Caco-2 (cell line): ENCODE measurements around the gene KRT15. TPM values are rescaled to one million over a fixed set of nuclear protein-coding genes. Genes with fewer than 3 reads are reported as not detected.
A peak's percentile ranks its signal among the peaks of the same experiment; 100 is the strongest.

ENCODE experiments used
- BruUV-seq: library from RNA; stranded (reverse); fragments of 400-500 nt; replicated peaks from 2 replicates; lab custom pipeline; 2021; lab: Mats Ljungman, UMichigan
- CTCF ChIA-PET: fragments of 300-600 bp; sonication (Branson Sonifier 250); formaldehyde crosslinking; loops from one replicate; lab custom pipeline; 2022; ENCODE audit warnings: antibody characterized with exemption; lab: Charles Lee
- POLR2A ChIA-PET: fragments of 300-600 bp; sonication (Branson Sonifier 250); formaldehyde crosslinking; loops from one replicate; lab custom pipeline; 2022; ENCODE audit warnings: antibody characterized with exemption; lab: Charles Lee
- DNase-seq, 2 experiments: peaks; one replicate each; pipeline versions ENCODE4 v3.0.0 to v3.0.0-alpha.2; 2020 to 2022
- H3K27me3 ChIP-seq: replicated peaks from 2 replicates; pipeline ENCODE4 v1.6.0; 2011; ENCODE audit warnings: low read length; ENCODE audit not compliant: control insufficient read depth, insufficient read depth
- H3K36me3 ChIP-seq: 2 replicates; pipeline ENCODE4 v1.5.1; 2011; ENCODE audit warnings: low read length; ENCODE audit not compliant: control insufficient read depth, insufficient read depth
- H3K4me1 ChIP-seq: fragments of 250-450 bp; sonication (Bioruptor Pico); 2 replicates; pipeline ENCODE4 v1.5.1; 2020; ENCODE audit warnings: mild to moderate bottlenecking
- H3K4me3 ChIP-seq: 2 replicates; pipeline ENCODE4 v1.5.1; 2011; ENCODE audit warnings: low read depth, mild to moderate bottlenecking, control low read depth, low read length
- H3K9me3 ChIP-seq: fragments of 250-450 bp; sonication (Bioruptor Pico); 2 replicates; pipeline ENCODE4 v1.5.1; 2020; ENCODE audit warnings: mild to moderate bottlenecking, moderate library complexity
- H3K27ac Mint-ChIP-seq: one replicate; pipeline ENCODE4 v1.8.0; 2022; ENCODE audit warnings: mixed read lengths; ENCODE audit not compliant: unreplicated experiment
- H3K27me3 Mint-ChIP-seq: one replicate; pipeline ENCODE4 v1.8.0; 2022; ENCODE audit warnings: mixed read lengths; ENCODE audit not compliant: insufficient read depth, unreplicated experiment
- H3K36me3 Mint-ChIP-seq: one replicate; pipeline ENCODE4 v1.8.0; 2022; ENCODE audit warnings: mild to moderate bottlenecking, mixed read lengths; ENCODE audit not compliant: insufficient read depth, unreplicated experiment
- H3K4me1 Mint-ChIP-seq: one replicate; pipeline ENCODE4 v1.8.0; 2022; ENCODE audit warnings: low read depth, mixed read lengths; ENCODE audit not compliant: unreplicated experiment
- H3K4me3 Mint-ChIP-seq: one replicate; pipeline ENCODE4 v1.8.0; 2022; ENCODE audit warnings: mild to moderate bottlenecking, moderate library complexity, mixed read lengths; ENCODE audit not compliant: unreplicated experiment
- H3K9me3 Mint-ChIP-seq: one replicate; pipeline ENCODE4 v1.8.0; 2022; ENCODE audit warnings: mixed read lengths; ENCODE audit not compliant: unreplicated experiment
- CTCF ChIP-seq, 2 experiments: fragments of 200-600 bp in 1 of 2; IDR thresholded peaks; 1 replicate in 1 of 2; 2 replicates in 1 of 2; pipeline versions ENCODE4 v1.5.1 to v1.8.0; 2011 to 2022; ENCODE audit warnings: antibody characterized with exemption in 1 of 2, control low read depth in 1 of 2, inconsistent platforms in 1 of 2, low read depth in 1 of 2, low read length in 1 of 2, mild to moderate bottlenecking in 1 of 2, moderate library complexity in 1 of 2; ENCODE audit not compliant: insufficient read depth in 1 of 2, severe bottlenecking in 1 of 2, unreplicated experiment in 1 of 2
- intact Hi-C: fragments of 100-400 bp; cut with micrococcal nuclease; formaldehyde crosslinking; loops from one replicate; pipeline ENCODE4 v1.10.0; 2022; ENCODE audit not compliant: unreplicated experiment
- total RNA-seq: library from RNA; stranded (reverse); gene quantifications from 2 replicates; pipeline ENCODE4 v1.2.3, GENCODE V29; 2022

Gene KRT15
- total RNA-seq, 1 experiment from 2014 or later, result 5.3 TPM

GRCh38 chr17:41551365-41551764 is 32.7 kb upstream of the KRT15 start:
- peaks cover 39% of the 10 kb centered on the region for H3K4me1 ChIP-seq
- no peaks in the 10 kb centered on the region for H3K36me3 Mint-ChIP-seq
- peaks cover 16% of the 10 kb centered on the region for H3K9me3 Mint-ChIP-seq
- no peaks in the 10 kb centered on the region for H3K9me3 ChIP-seq
- no peak overlapping the region for H3K4me3 Mint-ChIP-seq
- H3K4me1 Mint-ChIP-seq, result peaks cover 50% of the 10 kb centered on the region
- no peaks in the 10 kb centered on the region for H3K36me3 ChIP-seq
- no peaks in the 10 kb centered on the region for H3K27me3 ChIP-seq
- no peak overlapping the region for H3K4me3 ChIP-seq
- CTCF ChIA-PET, result interaction anchor here (0.8 to 4.6 kb wide), 2 partner anchors 19 to 111 kb away, joined by 3 to 60 read pairs; no protein-coding TSS in a partner anchor
- TF ChIP-seq CTCF (IDR thresholded peaks at IDR 0.05; ENCODE audit: insufficient read depth in 1 of 2, low read depth in 1 of 2, low read length in 1 of 2, severe bottlenecking in 1 of 2, unreplicated experiment in 1 of 2), result no peak
- no peaks in the 10 kb centered on the region for H3K27me3 Mint-ChIP-seq
- intact Hi-C loops, result no loop called here
- H3K27ac Mint-ChIP-seq, result no peak overlapping the region
- BruUV-seq, result no TSS peak
- POLR2A ChIA-PET, result no interaction called here
- no peak for DNase-seq

GRCh38 chr17:41549596-41550039 is 30.9 kb upstream of the KRT15 start:
- Mint-ChIP-seq H3K4me1 (peaks cover 50% of the 10 kb centered on the region), H3K36me3 (peaks cover 5% of the 10 kb centered on the region), H3K4me3 (peak overlapping the region; percentile 5), H3K9me3 (peaks cover 19% of the 10 kb centered on the region), H3K27me3 (no peaks in the 10 kb centered on the region), H3K27ac (peak overlapping the region; percentile 77)
- TF ChIP-seq CTCF (IDR thresholded peaks at IDR 0.05; ENCODE audit: insufficient read depth in 1 of 2, low read depth in 1 of 2, low read length in 1 of 2, severe bottlenecking in 1 of 2, unreplicated experiment in 1 of 2), result no peak
- no peaks in the 10 kb centered on the region for H3K9me3 ChIP-seq
- no peaks in the 10 kb centered on the region for H3K36me3 ChIP-seq
- no peaks in the 10 kb centered on the region for H3K27me3 ChIP-seq
- DNase-seq, result peak in 1 of 2 experiments; percentile 82
- H3K4me1 ChIP-seq, result peaks cover 41% of the 10 kb centered on the region
- ChIA-PET POLR2A (interaction anchor here (0.6 to 2.0 kb wide), 7 partner anchors 14 to 864 kb away, joined by 3 to 24 read pairs (median 5); partner anchors contain the start of genes EIF1 and KRT19), CTCF (interaction anchor here (0.5 to 4.6 kb wide), 41 partner anchors 9 to 746 kb away, joined by 3 to 66 read pairs (median 5); partner anchors contain the start of genes EIF1, KRT15 and KRT19)
- intact Hi-C loops, result loop anchor here (1.0 kb wide), 3 partner anchors 19 to 113 kb away; no protein-coding TSS in a partner anchor
- BruUV-seq, result no TSS peak
- no peak overlapping the region for H3K4me3 ChIP-seq

- peaks cover 9% of the 10 kb centered on the region for H3K36me3 Mint-ChIP-seq
- ChIA-PET CTCF (interaction anchor here (0.5 to 4.6 kb wide), 53 partner anchors 9 to 1996 kb away, joined by 3 to 66 read pairs (median 4); partner anchors contain the start of genes EIF1, KRT15 and KRT19), POLR2A (interaction anchor here (0.5 to 2.0 kb wide), 9 partner anchors 13 to 867 kb away, joined by 3 to 24 read pairs (median 5); partner anchors contain the start of genes EIF1 and KRT19)
- H3K27ac Mint-ChIP-seq, result peak overlapping the region; percentile 77
- peak; percentile 90 to 94 for TF ChIP-seq CTCF (IDR thresholded peaks at IDR 0.05; ENCODE audit: insufficient read depth in 1 of 2, low read depth in 1 of 2, low read length in 1 of 2, severe bottlenecking in 1 of 2, unreplicated experiment in 1 of 2)
- H3K4me1 Mint-ChIP-seq, result peaks cover 49% of the 10 kb centered on the region
- peak overlapping the region; percentile 5 for H3K4me3 Mint-ChIP-seq
- no TSS peak for BruUV-seq
- Histone ChIP-seq H3K9me3 (no peaks in the 10 kb centered on the region), H3K27me3 (no peaks in the 10 kb centered on the region), H3K4me1 (peaks cover 46% of the 10 kb centered on the region), H3K36me3 (no peaks in the 10 kb centered on the region), H3K4me3 (no peak overlapping the region)
- intact Hi-C loops, result loop anchor here (1.0 kb wide), 3 partner anchors 19 to 113 kb away; no protein-coding TSS in a partner anchor
- peak; percentile 85 to 87 for DNase-seq
- no peaks in the 10 kb centered on the region for H3K27me3 Mint-ChIP-seq
- H3K9me3 Mint-ChIP-seq, result peaks cover 19% of the 10 kb centered on the region
These were observed 30.3 kb upstream of the KRT15 start for GRCh38 chr17:41548844-41549595.
